HG02610 (cell line): ENCODE measurements around the gene NUCB1.

ENCODE experiments used
- ATAC-seq: cut with Tn5 transposase; IDR thresholded peaks from one replicate; pipeline ENCODE4 v1.9.1; 2021; ENCODE audit warnings: mild to moderate bottlenecking, moderate library complexity; ENCODE audit not compliant: unreplicated experiment

Gene NUCB1

DNA sequence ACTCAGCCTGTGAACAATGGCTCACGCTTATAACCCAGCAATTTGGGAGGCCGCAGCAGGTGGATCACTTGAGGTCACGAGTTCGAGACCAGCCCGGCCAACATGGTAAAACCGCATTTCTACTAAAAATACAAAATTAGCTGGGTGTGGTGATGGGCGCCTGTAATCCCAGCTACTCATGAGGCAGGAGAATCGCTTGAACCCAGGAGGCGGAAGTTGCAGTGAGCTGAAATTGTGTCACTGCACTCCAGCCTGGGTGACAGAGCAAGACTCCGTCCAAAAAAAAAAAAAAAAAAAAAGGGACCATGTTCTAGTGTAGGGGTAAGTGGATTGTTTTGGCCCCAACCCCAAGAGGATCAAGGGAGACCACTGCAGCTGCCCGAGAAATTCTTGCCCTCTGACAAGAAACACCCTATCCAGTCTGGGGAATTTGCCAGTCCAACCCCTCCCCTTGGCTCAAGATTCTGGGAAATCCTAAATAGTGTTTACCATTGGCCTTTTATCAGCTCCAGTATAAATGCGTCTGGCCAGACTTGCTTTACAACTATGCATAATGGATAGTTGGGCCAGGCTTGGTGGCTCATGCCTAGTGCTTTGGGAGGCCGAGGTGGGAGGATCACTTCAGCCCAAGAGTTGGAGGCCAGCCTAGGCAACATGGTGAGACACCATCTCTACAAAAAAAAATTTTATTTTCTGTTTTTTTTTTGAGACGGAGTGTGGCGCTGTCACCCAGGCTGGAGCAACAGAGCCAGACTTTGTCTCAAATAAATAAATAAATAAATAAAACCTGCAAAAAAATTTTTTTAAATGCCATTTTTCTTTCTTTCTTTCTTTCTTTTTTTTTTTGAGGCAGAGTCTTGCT, 28.3 kb downstream of the NUCB1 start:
- ATAC-seq: no peak

GRCh38 chr19:48933382-48933932, 33.3 kb downstream of the NUCB1 start, which contains the start of gene DHDH:
DHDH (plus strand) TSS chr19:48933699; CDS start chr19:48933722, 23 bp downstream.
- ATAC-seq: peak; percentile 46

GRCh38 chr19:48934837-48935236, 34.7 kb downstream of the NUCB1 start:
- ATAC-seq: no peak

DNA sequence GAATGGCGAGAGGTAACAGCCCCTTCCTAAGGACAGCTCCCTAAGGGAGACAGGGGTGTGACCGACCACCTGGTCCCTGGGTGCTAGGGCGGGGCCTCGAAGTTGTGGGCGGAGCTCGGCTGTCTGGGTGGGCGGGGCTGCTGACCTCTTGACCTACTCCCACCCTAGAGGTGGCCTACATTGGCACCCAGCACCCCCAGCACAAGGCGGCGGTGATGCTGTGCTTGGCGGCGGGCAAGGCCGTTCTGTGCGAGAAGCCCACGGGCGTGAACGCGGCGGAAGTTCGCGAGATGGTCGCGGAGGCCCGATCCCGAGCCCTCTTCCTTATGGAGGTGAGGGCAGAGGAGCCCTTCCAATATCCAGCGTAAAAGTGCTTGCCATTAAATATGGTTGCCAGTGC, 35.8 kb downstream of the NUCB1 start:
- no peak for ATAC-seq

GRCh38 chr19:48938256-48938655, 38.1 kb downstream of the NUCB1 start:
- no peak for ATAC-seq

- no peak for ATAC-seq
Measured at GRCh38 chr19:48940902-48941301, 40.8 kb downstream of the NUCB1 start.

- no peak for ATAC-seq
Measured at GRCh38 chr19:48943081-48943480, 43.0 kb downstream of the NUCB1 start.

DNA sequence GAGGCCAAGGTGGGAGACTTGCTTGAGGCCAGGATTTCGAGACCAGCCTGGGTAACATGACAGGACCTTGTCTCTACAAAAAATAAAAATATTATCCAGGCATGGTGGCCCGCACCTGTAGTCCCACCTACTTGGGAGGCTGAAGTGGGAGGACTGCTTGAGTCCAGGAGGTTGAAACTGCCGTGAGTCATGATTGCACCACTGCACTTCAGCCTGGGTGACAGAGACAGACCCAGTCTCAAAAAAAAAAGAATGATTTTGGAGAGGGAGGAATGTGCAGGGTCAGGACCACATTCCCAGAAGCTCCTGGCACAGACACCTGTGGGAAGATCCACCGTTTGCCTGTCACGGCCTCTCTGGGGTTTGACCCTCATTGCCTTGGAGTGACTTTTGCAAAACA, 45.3 kb downstream of the NUCB1 start:
- ATAC-seq: no peak

DNA sequence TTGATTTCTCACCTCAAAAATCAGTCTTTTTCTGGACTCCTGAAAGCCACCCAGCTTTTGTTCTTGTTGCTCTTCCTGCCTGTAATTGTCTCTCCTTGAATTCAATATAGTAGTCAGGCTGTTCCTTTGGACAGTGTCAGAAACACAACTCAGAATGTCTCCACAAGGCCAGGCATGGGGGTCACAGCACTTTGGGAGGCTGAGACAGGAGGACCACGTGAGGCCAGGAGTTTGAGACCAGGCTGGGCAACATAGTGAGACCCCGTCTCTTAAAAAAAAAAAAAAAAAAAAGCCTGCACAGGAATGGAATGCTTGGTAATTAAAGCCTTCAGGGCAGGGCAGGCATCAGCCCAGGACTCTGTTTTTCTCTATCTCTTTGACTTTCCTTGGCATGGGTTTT, 45.7 kb downstream of the NUCB1 start:
- ATAC-seq: no peak

GRCh38 chr19:48946463-48947257, 46.5 kb downstream of the NUCB1 start:
- no peak for ATAC-seq

DNA sequence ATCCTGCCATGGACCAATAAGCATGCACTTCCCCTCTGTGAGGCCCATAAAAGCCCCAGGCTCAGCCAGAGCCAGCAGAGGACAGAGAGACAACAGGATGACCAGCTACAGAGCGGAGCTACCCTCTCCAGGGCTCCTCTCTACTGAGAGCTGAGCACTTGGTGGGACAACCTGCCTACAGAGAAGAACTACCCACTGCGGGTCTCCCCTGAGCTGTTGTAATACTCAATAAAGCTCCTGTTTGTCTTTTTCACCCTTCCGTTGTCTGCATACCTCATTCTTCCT, 47.1 kb downstream of the NUCB1 start:
- no peak for ATAC-seq

- ATAC-seq: no peak
Measured at GRCh38 chr19:48950159-48950558, 50.0 kb downstream of the NUCB1 start.

GRCh38 chr19:48950830-48951519, 50.9 kb downstream of the NUCB1 start:
- no peak for ATAC-seq

GRCh38 chr19:48953141-48953540, 53.0 kb downstream of the NUCB1 start:
- no peak for ATAC-seq

- no peak for ATAC-seq
Measured at GRCh38 chr19:48953990-48954594, 54.0 kb downstream of the NUCB1 start.

DNA sequence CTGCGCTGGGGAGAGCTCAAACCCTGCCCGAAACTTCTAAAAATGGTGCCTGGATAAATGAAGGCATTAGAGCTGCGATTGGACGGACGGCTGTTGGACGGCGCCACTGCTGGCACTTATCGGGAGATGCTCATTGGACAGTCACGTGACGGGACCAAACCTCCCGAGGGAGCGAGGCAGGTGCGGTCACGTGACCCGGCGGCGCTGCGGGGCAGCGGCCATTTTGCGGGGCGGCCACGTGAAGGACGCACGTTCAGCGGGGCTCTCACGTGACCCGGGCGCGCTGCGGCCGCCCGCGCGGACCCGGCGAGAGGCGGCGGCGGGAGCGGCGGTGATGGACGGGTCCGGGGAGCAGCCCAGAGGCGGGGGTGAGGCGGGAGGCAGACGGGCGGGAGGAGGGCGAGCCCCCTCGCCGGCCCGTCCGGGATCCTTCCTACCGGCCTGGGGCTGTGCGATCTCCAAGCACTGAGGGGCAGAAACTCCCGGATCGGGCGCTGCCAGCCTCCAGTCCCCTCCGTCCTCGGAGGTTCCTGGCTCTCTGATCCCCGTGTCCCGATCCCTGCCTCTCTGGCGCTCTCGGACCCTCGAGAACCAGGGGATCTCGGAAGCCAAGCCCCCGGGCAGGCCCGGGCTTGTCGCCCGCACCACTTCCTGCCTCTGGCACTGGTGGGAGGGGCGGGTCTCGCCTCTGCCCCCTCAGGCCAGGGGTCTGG, 54.6 kb downstream of the NUCB1 start, which contains the start of gene BAX:
Gene BAX (plus strand): TSS at position 281 of the 713 bp plus-strand sequence. CDS start 54 bp downstream, at position 335.
- ATAC-seq: peak; percentile 74

DNA sequence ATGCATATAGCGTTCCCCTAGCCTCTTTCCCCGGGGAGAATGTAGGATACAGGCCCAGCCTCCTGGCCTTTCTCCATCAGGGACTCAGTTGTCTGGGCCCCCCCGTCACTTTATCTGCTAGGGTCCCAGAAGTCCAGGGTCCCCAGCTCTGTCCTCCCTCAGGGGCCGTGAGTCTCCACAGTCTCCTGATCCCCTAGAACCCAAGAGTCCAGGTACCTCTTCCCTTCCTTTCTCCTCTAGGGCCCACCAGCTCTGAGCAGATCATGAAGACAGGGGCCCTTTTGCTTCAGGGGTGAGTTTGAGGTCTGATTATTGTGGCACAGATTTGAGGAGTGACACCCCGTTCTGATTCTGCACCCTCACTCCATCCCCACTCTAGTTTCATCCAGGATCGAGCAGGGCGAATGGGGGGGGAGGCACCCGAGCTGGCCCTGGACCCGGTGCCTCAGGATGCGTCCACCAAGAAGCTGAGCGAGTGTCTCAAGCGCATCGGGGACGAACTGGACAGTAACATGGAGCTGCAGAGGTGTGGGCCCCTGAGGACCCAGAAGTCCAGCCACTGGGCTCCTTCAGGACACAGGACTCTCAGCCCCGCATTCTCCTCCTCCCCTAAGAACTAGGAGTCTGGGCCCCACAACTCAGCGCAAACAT, 55.3 kb downstream of the NUCB1 start:
- ATAC-seq: no peak

DNA sequence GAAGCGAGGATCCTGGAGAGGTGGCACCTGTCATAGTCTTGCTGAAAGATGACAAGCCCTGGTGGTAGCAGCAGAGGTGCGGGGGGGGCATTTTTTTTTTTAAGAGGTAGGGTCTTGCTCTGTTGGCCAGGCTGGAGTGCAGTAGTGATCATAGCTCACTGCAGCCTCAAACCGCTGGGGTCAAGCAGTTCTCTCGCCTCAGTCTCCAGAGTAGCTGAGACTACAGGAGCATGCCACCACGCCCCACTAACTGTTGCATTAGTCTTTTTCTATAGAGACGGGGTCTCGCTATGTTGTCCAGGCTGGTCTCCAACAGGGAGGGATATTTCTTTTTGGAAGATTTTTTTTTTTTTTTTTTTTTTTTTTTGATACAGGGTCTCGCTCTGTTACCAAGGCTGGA, 57.9 kb downstream of the NUCB1 start:
- ATAC-seq: no peak

DNA sequence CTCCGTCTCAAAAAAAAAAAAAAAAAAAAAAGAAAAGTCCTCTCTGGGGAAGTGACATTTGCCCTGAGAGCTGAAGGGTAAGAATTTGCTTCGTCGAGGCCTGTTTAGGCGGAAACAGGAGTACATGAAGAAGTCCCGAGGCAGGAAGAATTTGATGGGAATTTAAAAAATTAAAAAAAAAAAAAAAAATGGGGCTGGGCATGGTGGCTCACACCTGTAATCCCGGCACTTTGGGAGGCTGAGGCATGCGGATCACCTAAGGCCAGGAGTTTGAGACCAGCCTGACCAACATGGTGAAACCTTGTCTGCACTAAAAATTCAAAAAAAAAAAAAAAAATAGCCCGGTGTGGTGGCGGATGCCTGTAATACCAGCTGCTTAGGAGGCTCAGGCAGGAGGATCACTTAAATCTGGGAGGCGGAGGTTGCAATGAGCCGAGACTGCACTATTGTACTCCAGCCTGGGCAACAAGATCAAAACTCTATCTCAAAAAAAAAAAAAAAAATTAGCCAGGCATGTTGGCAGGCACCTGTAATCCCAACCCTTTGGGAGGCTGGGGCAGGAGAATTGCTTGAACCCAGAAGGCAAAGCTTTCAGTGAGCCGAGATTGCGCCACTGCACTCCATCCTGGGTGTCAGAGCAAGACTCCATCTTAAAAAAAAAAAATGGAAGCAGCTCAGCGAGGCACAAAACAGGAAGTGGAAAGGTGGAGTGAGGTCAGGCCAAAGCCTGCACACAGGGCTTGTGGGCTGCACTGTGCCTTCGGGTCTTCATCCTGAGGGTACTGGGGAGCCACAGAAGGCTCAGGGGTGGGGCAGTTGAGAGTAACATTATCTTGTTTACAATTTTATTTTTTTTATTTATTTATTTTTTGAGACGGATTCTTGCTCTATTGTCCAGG, 59.5 kb downstream of the NUCB1 start:
- ATAC-seq: no peak
